H1 (cell line): ENCODE data around the gene ACBD6. TPM values are rescaled to one million over a fixed set of nuclear protein-coding genes. Genes with fewer than 3 reads are reported as not detected.

ENCODE experiments used
- CTCF ChIA-PET: fragments of 300-600 bp; sonication (Branson Sonifier 250); formaldehyde crosslinking; loops from one replicate; lab custom pipeline; 2021; ENCODE audit not compliant: partially characterized antibody; lab: Charles Lee
- POLR2A ChIA-PET: fragments of 300-600 bp; sonication (Branson Sonifier 250); formaldehyde crosslinking; loops from one replicate; lab custom pipeline; 2021; ENCODE audit warnings: inconsistent platforms; ENCODE audit not compliant: partially characterized antibody; lab: Charles Lee
- DNase-seq, 2 experiments: peaks; one replicate each; pipeline versions ENCODE4 v3.0.0 to v3.0.0-alpha.2; 2010 to 2022; ENCODE audit warnings: low spot score in 2 of 2, low read depth in 1 of 2, mixed read lengths in 1 of 2
- FAIRE-seq: peaks from 2 replicates; lab custom pipeline; 2011; peaks lifted over from hg19 to GRCh38; lab: Jason Lieb, UNC
- H2AFZ ChIP-seq: 2 replicates; pipeline ENCODE4 v1.8.1; 2012; ENCODE audit warnings: low read length, inconsistent platforms
- H2AK5ac ChIP-seq: 2 replicates; pipeline ENCODE4 v1.6.1; 2013; ENCODE audit warnings: low read depth, low read length
- H2BK120ac ChIP-seq: replicated peaks from 2 replicates; pipeline ENCODE3; 2013; ENCODE audit warnings: low read depth, low read length, inconsistent platforms
- H2BK12ac ChIP-seq: 2 replicates; pipeline ENCODE4 v1.6.1; 2013; ENCODE audit warnings: low read depth, low read length
- H2BK15ac ChIP-seq: 2 replicates; pipeline ENCODE4 v1.6.1; 2013; ENCODE audit warnings: low read length
- H2BK20ac ChIP-seq: 2 replicates; pipeline ENCODE4 v1.6.1; 2013; ENCODE audit warnings: low read length
- H2BK5ac ChIP-seq: 2 replicates; pipeline ENCODE4 v1.6.1; 2013; ENCODE audit warnings: low read depth, low read length
- H3K14ac ChIP-seq: 2 replicates; pipeline ENCODE4 v1.6.1; 2013; ENCODE audit warnings: inconsistent platforms; ENCODE audit not compliant: insufficient read length
- H3K18ac ChIP-seq: 2 replicates; pipeline ENCODE4 v1.6.1; 2013; ENCODE audit warnings: low read length; ENCODE audit errors: extremely low read depth
- H3K23ac ChIP-seq: 2 replicates; pipeline ENCODE4 v1.6.1; 2013; ENCODE audit warnings: inconsistent platforms; ENCODE audit not compliant: insufficient read length
- H3K23me2 ChIP-seq: 2 replicates; pipeline ENCODE4 v1.6.1; 2013; ENCODE audit warnings: low read depth, low read length
- H3K27ac ChIP-seq: 2 replicates; pipeline ENCODE4 v1.6.1; 2011; ENCODE audit warnings: low read depth, low read length, inconsistent platforms
- H3K27me3 ChIP-seq, 4 experiments: replicated peaks in 1 of 4; 1 replicate in 1 of 4; 2 replicates in 3 of 4; pipeline versions ENCODE4 v1.6.1 to v1.8.1; 2011 to 2013; ENCODE audit warnings: low read length in 3 of 4, mild to moderate bottlenecking in 3 of 4, inconsistent platforms in 2 of 4, mixed read lengths in 2 of 4, moderate library complexity in 1 of 4; ENCODE audit not compliant: control insufficient read depth in 3 of 4, insufficient read depth in 3 of 4; ENCODE audit errors: extremely low read depth in 1 of 4
- H3K36me3 ChIP-seq, 4 experiments: 2 replicates each; pipeline versions ENCODE4 v1.6.1 to v1.8.1; 2011 to 2013; ENCODE audit warnings: mild to moderate bottlenecking in 4 of 4, low read length in 3 of 4, moderate library complexity in 2 of 4, control low read depth in 1 of 4, inconsistent platforms in 1 of 4; ENCODE audit not compliant: insufficient read depth in 4 of 4, control insufficient read depth in 2 of 4
- H3K4ac ChIP-seq: replicated peaks from 2 replicates; pipeline ENCODE3; 2013; ENCODE audit warnings: low read length, low read depth, mixed read lengths, inconsistent platforms; ENCODE audit not compliant: insufficient read length
- H3K4me1 ChIP-seq, 4 experiments: replicated peaks in 1 of 4; 1 replicate in 1 of 4; 2 replicates in 3 of 4; pipeline versions ENCODE4 v1.6.1 to v1.8.1; 2011 to 2013; ENCODE audit warnings: low read length in 3 of 4, inconsistent platforms in 2 of 4, mixed read lengths in 1 of 4; ENCODE audit not compliant: insufficient read depth in 4 of 4, control insufficient read depth in 3 of 4
- H3K4me2 ChIP-seq, 2 experiments: 2 replicates each; pipeline versions ENCODE4 v1.6.1 to v1.8.1; 2011 to 2013; ENCODE audit warnings: low read depth in 2 of 2, low read length in 2 of 2, control low read depth in 1 of 2, inconsistent platforms in 1 of 2, mild to moderate bottlenecking in 1 of 2; ENCODE audit not compliant: insufficient read depth in 1 of 2
- H3K4me3 ChIP-seq, 4 experiments: fragments of 200-600, 300-600 bp in 1 of 4; sonication (generic), shearing (Covaris generic), sonication (Bioruptor Twin) in 1 of 4; 2 replicates each; pipeline versions ENCODE4 v1.5.1 to v1.8.1; 2011 to 2016; ENCODE audit warnings: low read length in 4 of 4, low read depth in 3 of 4, control low read depth in 2 of 4, inconsistent platforms in 2 of 4, mild to moderate bottlenecking in 2 of 4, mixed read lengths in 1 of 4, moderate library complexity in 1 of 4; ENCODE audit not compliant: insufficient read depth in 2 of 4; ENCODE audit errors: extremely low read depth in 1 of 4
- H3K56ac ChIP-seq: replicated peaks from 2 replicates; pipeline ENCODE3; 2013; ENCODE audit warnings: low read depth, mild to moderate bottlenecking, mixed read lengths, low read length, inconsistent platforms; ENCODE audit not compliant: insufficient read length
- H3K79me1 ChIP-seq: 2 replicates; pipeline ENCODE4 v1.6.1; 2013; ENCODE audit warnings: low read depth, low read length, control low read depth
- H3K79me2 ChIP-seq, 2 experiments: 2 replicates each; pipeline versions ENCODE4 v1.6.1 to v1.8.1; 2012 to 2013; ENCODE audit warnings: low read length in 2 of 2, mild to moderate bottlenecking in 2 of 2, inconsistent platforms in 1 of 2; ENCODE audit not compliant: insufficient read depth in 2 of 2, control insufficient read depth in 1 of 2
- H3K9ac ChIP-seq, 4 experiments: replicated peaks in 1 of 4; 1 replicate in 1 of 4; 2 replicates in 3 of 4; pipeline versions ENCODE4 v1.6.1 to v1.8.1; 2011 to 2013; ENCODE audit warnings: low read depth in 3 of 4, low read length in 3 of 4, control low read depth in 2 of 4, mild to moderate bottlenecking in 2 of 4, moderate library complexity in 2 of 4, inconsistent platforms in 1 of 4; ENCODE audit errors: extremely low read depth in 1 of 4
- H3K9me3 ChIP-seq, 2 experiments: 2 replicates each; pipeline versions ENCODE4 v1.6.1 to v1.8.1; 2012 to 2013; ENCODE audit warnings: mild to moderate bottlenecking in 2 of 2, moderate library complexity in 2 of 2, control low read depth in 1 of 2, inconsistent platforms in 1 of 2, low read depth in 1 of 2, low read length in 1 of 2, mixed read lengths in 1 of 2; ENCODE audit not compliant: insufficient read depth in 2 of 2
- H4K20me1 ChIP-seq, 2 experiments: replicated peaks in 1 of 2; 2 replicates each; pipeline versions ENCODE3 to v1.8.1; 2011 to 2013; ENCODE audit warnings: inconsistent platforms in 2 of 2, low read length in 2 of 2, mild to moderate bottlenecking in 1 of 2; ENCODE audit not compliant: insufficient read depth in 2 of 2, control insufficient read depth in 1 of 2
- H4K5ac ChIP-seq: 2 replicates; pipeline ENCODE4 v1.6.1; 2013; ENCODE audit warnings: low read length, low read depth, mixed read lengths, inconsistent platforms; ENCODE audit not compliant: insufficient read length
- H4K8ac ChIP-seq: 2 replicates; pipeline ENCODE4 v1.8.0; 2013; ENCODE audit warnings: mild to moderate bottlenecking, moderate library complexity, low read length, inconsistent platforms; ENCODE audit not compliant: insufficient read depth; ENCODE audit errors: extremely low read depth
- H4K91ac ChIP-seq: replicated peaks from 2 replicates; pipeline ENCODE3; 2013; ENCODE audit warnings: low read length, mixed read lengths, inconsistent platforms; ENCODE audit not compliant: insufficient read length
- ASH2L ChIP-seq: fragments of 200-600, 300-600 bp; sonication (generic); IDR thresholded peaks from one replicate; pipeline ENCODE4 v1.7.1; 2017; ENCODE audit warnings: low read length
- BRCA1 ChIP-seq: IDR thresholded peaks from 2 replicates; pipeline ENCODE4 v1.6.1; 2012; ENCODE audit warnings: low read depth, low read length, improper control_type of control experiment
- CREB1 ChIP-seq: IDR thresholded peaks from 2 replicates; pipeline ENCODE4 v1.6.1; 2012; ENCODE audit warnings: inconsistent platforms
- GABPA ChIP-seq: IDR thresholded peaks from 2 replicates; pipeline ENCODE4 v1.6.1; 2011; ENCODE audit warnings: mild to moderate bottlenecking, low read length, moderate library complexity, borderline replicate concordance; ENCODE audit not compliant: insufficient read depth
- JUN ChIP-seq: IDR thresholded peaks from 2 replicates; pipeline ENCODE4 v1.6.1; 2011; ENCODE audit warnings: low read depth, mild to moderate bottlenecking, improper control_type of control experiment, low read length
- RNF2 ChIP-seq: fragments of 200-900, 300-1000 bp; sonication (generic); IDR thresholded peaks from 2 replicates; pipeline ENCODE4 v1.7.1; 2016; ENCODE audit warnings: borderline replicate concordance, low read depth, mild to moderate bottlenecking, antibody characterized with exemption, low read length; ENCODE audit not compliant: poor library complexity, severe bottlenecking; ENCODE audit errors: missing control alignments
- SIRT6 ChIP-seq: IDR thresholded peaks from one replicate; pipeline ENCODE4 v1.7.1; 2012; ENCODE audit warnings: low read length, inconsistent platforms
- SIX5 ChIP-seq: IDR thresholded peaks from 2 replicates; pipeline ENCODE4 v1.6.1; 2011; ENCODE audit warnings: mild to moderate bottlenecking, low read depth, low read length
- SP1 ChIP-seq: IDR thresholded peaks from 2 replicates; pipeline ENCODE4 v1.6.1; 2011; ENCODE audit warnings: low read depth, low read length
- TAF1 ChIP-seq: IDR thresholded peaks from 2 replicates; pipeline ENCODE4 v1.6.1; 2011; ENCODE audit warnings: mild to moderate bottlenecking, low read depth, low read length
- WGBS, 2 experiments: shearing (Covaris generic) in 1 of 2; methylation state at CpG; one replicate each; pipeline versions ENCODE4 v1.1.6 to v1.1.7; 2013 to 2015; ENCODE audit warnings: low lambda C conversion rate in 2 of 2, mixed read lengths in 2 of 2, inconsistent platforms in 1 of 2, low coverage in 1 of 2, missing lambda C conversion rate in 1 of 2; ENCODE audit not compliant: insufficient replicate concordance in 2 of 2, insufficient coverage in 1 of 2, insufficient read length in 1 of 2; ENCODE audit errors: extremely low coverage in 1 of 2, missing lambda C conversion rate in 1 of 2; 5-methylcytosine and 5-hydroxymethylcytosine counted together
- polyA plus RNA-seq, 7 experiments: library from polyadenylated mRNA; depleted of rRNA in 3 of 7; stranded (reverse) in 5 of 7; unstranded in 2 of 7; fragments of >200 nt in 5 of 7; fragments of 200-250 nt in 2 of 7; gene quantifications; 1 replicate in 5 of 7; 2 replicates in 1 of 7; 4 replicates in 1 of 7; pipeline versions ENCODE4 v1.2.1 to v1.2.3, GENCODE V29; 2011 to 2013; ENCODE audit warnings: missing spikeins in 2 of 7, mixed read lengths in 2 of 7
- total RNA-seq: library from RNA; stranded (reverse); fragmentation: NEBNext Ultra II Directional; extraction: Animal tissue kit (Norgen Biotek cat#: 25700); gene quantifications from 2 replicates; pipeline ENCODE4 v1.2.1, GENCODE V29; 2021
- TF ChIP-seq, protein P1 (sequence below): IDR thresholded peaks from 2 replicates; pipeline ENCODE4 v1.6.1; 2012; ENCODE audit warnings: low read length, inconsistent platforms
- TF ChIP-seq, protein P2 (sequence below): IDR thresholded peaks from 2 replicates; pipeline ENCODE4 v1.6.1; 2012; ENCODE audit warnings: inconsistent platforms

Gene ACBD6
- total and polyA plus RNA-seq, 2 of the 8 experiments (the other 6 are each of a cell fraction or from before 2014, with no cell fraction given), result 52.0 to 67.7 TPM

DNA sequence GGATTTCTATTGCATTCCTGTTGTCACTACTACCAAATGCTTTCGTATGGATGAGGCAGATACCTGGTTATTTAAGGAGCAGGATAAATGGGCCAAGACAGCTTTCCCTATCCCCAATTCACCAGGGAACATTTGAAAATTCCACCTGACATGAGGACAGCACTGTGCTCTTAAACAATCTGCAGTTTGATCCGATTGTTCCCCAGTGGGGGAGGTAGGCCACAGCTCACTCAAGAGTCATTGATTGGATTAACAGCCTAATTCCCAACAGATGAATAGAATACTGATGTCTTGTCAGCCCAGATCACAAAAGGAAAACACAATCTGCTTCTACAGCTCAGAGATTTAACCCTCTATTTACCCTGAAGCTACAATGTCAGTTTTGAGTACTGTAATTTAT, 148.4 kb downstream of the ACBD6 start:
- FAIRE-seq, result peak; percentile 81
- TF ChIP-seq JUN (no peak), GABPA (no peak), SIRT6 (no peak), ASH2L (no peak), RNF2 (no peak), SP1 (no peak), CREB1 (no peak), SIX5 (no peak), TAF1 (no peak), BRCA1 (no peak)
- TF ChIP-seq, protein P1, sequence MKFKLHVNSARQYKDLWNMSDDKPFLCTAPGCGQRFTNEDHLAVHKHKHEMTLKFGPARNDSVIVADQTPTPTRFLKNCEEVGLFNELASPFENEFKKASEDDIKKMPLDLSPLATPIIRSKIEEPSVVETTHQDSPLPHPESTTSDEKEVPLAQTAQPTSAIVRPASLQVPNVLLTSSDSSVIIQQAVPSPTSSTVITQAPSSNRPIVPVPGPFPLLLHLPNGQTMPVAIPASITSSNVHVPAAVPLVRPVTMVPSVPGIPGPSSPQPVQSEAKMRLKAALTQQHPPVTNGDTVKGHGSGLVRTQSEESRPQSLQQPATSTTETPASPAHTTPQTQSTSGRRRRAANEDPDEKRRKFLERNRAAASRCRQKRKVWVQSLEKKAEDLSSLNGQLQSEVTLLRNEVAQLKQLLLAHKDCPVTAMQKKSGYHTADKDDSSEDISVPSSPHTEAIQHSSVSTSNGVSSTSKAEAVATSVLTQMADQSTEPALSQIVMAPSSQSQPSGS, result no peak
- TF ChIP-seq, protein P2, sequence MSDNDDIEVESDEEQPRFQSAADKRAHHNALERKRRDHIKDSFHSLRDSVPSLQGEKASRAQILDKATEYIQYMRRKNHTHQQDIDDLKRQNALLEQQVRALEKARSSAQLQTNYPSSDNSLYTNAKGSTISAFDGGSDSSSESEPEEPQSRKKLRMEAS, result no peak

More for the DNA sequence above, 148.4 kb downstream of the ACBD6 start:
- Histone ChIP-seq H4K20me1 (no peaks in the 10 kb centered on the region), H3K9ac (no peak overlapping the region), H3K14ac (no peak overlapping the region), H2BK12ac (no peak overlapping the region), H4K91ac (no peak overlapping the region), H3K27ac (no peak overlapping the region), H3K9me3 (no peaks in the 10 kb centered on the region), H3K79me2 (no peaks in the 10 kb centered on the region; a peak in 1 of 4 replicates), H2BK120ac (no peak overlapping the region), H3K4ac (no peak overlapping the region), H3K36me3 (no peaks in the 10 kb centered on the region), H2BK5ac (no peak overlapping the region), H3K23ac (no peak overlapping the region), H2BK20ac (no peak overlapping the region), H3K4me2 (peak overlapping the region in 1 of 2 experiments; percentile 4; a peak in 1 of 4 replicates), H2AK5ac (no peak overlapping the region), H2AFZ (no peak overlapping the region), H3K4me3 (no peak overlapping the region), H2BK15ac (no peak overlapping the region), H4K5ac (no peak overlapping the region), H3K23me2 (no peaks in the 10 kb centered on the region; the same call in 1 of the 2 replicates), H3K18ac (no peak overlapping the region), H3K79me1 (no peaks in the 10 kb centered on the region; the same call in 1 of the 2 replicates), H3K56ac (no peak overlapping the region), H3K27me3 (no peaks in the 10 kb centered on the region), H4K8ac (no peak overlapping the region), H3K4me1 (peaks cover 0 to 5% (median 2%) of the 10 kb centered on the region in 4 experiments; a peak in 2 of 7 replicates)
- WGBS, 2 experiments, result 37% methylated on average over 2 of the region's 2 CpGs; no CpG with 5 or more reads in 1 of the 2 experiments
- CTCF ChIA-PET, result interaction anchor here (0.6 to 3.9 kb wide), 9 partner anchors 10 to 529 kb away, joined by 3 to 19 read pairs (median 4); no protein-coding TSS in a partner anchor
- POLR2A ChIA-PET, result interaction anchor here (0.8 to 1.2 kb wide), 2 partner anchors 84 to 93 kb away, joined by 3 to 4 read pairs; no protein-coding TSS in a partner anchor
- peak in 1 of 2 experiments; percentile 9 for DNase-seq
